DND-41 (cell line): Measurements from ENCODE around the gene CEP350.

ENCODE experiments used
- CTCF ChIP-seq: IDR thresholded peaks from 2 replicates; pipeline ENCODE4 v1.5.1; 2012; ENCODE audit warnings: borderline replicate concordance, low read length, moderate library complexity, mild to moderate bottlenecking; ENCODE audit not compliant: poor library complexity, severe bottlenecking; ENCODE audit errors: extremely low read depth
- EZH2 ChIP-seq: IDR thresholded peaks from 3 replicates; pipeline ENCODE4 v1.6.1; 2012; ENCODE audit warnings: borderline replicate concordance, low read depth, mild to moderate bottlenecking, moderate library complexity, low read length, inconsistent platforms; ENCODE audit not compliant: severe bottlenecking

GRCh38 chr1:180112984-180113647 is 158.5 kb downstream of the CEP350 start:
- TF ChIP-seq CTCF, result no peak
- no peak for TF ChIP-seq EZH2
